Measurements from ENCODE around the gene CDC26.

GRCh38 chr9:113257863-113258262, 17.5 kb downstream of the CDC26 start:
- TF ChIP-seq EZH2phosphoT487 (conservative IDR thresholded peaks at IDR 0.05; ENCODE audit: low read length) (no peak), CTCF (IDR thresholded peaks at IDR 0.05; ENCODE audit: insufficient read depth, low read length, poor library complexity, severe bottlenecking) (no peak)

Measured in SU-DHL-6 (cell line).